HG02884 (cell line): Measurements from ENCODE around the gene WFDC1.

Source experiments
- ATAC-seq: cut with Tn5 transposase; IDR thresholded peaks from one replicate; pipeline ENCODE4 v1.9.1; 2021; ENCODE audit warnings: mild to moderate bottlenecking, moderate library complexity; ENCODE audit not compliant: unreplicated experiment

WFDC1 gene

GRCh38 chr16:84302111-84302954 is 7.7 kb downstream of the WFDC1 start:
- no peak for ATAC-seq

DNA sequence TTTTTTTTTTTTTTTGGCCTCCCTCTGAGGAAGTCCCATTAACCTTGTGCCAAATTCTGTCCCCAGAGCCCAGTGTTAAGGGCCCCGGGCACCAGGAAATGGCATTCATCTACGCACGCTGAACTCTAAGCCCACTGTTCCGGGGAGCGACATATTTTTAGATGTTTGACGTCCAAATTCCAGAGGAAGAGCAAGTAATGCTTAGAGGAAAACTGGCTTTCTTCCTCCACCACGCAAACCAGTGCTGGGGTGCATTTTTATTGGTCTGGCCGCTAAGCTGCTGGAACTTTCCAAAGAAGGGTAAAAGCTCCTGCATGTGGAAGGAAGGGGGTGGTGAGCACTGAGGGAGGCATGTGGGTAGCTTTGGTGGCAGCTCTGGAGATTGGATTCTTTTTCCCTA is 8.3 kb downstream of the WFDC1 start:
- no peak for ATAC-seq

GRCh38 chr16:84303516-84303915 is 8.8 kb downstream of the WFDC1 start:
- ATAC-seq = no peak

GRCh38 chr16:84306564-84306963 is 11.9 kb downstream of the WFDC1 start:
- no peak for ATAC-seq

DNA sequence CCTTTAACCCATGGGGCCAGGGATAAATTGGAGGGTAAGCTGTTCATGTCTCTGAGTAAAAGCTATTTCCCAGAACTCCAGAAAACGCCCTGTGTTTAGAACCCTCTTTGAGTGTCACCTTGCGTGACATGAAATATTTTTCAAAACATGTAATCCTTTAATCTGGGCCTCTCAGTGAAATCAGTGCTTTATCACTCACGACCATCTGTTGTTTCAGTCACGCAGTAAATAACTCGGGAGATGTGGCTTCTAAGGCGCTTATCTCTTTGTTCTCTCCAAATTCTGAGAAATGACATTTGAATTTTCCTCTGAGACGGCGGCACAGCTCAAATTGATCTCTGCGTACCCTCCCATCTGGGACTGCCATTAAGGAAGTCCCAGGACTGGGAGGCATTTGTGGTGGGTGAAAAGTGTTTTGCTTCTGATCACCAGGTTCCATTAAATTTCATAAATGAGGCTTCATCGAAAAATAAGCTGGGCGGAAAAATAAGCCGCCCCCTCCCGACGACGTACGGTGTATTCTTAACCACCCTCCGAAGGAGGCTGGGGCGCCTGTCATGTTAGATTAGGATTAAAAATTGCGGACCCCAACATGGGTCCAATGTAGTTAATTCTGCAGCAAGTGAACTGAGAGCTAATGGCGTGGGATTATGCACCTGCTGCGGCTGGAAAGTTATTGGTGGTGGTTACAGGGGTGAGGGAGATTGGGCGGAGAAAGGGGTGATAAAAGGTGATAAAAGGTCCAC is 12.7 kb downstream of the WFDC1 start:
- ATAC-seq = no peak

DNA sequence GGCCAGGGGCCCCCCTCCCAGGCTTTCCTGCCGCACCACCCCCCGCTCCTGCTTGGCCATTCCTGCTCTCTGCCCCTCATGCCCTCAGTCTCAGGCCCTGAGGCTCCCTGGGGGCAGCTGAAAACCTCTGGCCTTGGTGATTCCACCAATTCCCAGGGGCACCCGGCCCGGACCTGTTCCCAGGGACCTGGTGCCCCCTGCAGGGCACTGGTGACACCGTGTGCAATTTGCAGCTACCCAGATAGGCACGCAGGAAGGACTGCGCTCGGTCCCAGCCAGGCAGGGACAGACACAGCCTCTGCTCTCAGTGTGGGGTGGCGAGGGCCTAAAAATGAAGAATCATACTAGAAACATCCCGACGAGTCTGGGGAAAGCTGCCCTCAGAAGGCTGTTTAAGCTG is 13.4 kb downstream of the WFDC1 start:
- ATAC-seq = no peak

- ATAC-seq = no peak
Observed at GRCh38 chr16:84310642-84311041, 16.0 kb downstream of the WFDC1 start.

DNA sequence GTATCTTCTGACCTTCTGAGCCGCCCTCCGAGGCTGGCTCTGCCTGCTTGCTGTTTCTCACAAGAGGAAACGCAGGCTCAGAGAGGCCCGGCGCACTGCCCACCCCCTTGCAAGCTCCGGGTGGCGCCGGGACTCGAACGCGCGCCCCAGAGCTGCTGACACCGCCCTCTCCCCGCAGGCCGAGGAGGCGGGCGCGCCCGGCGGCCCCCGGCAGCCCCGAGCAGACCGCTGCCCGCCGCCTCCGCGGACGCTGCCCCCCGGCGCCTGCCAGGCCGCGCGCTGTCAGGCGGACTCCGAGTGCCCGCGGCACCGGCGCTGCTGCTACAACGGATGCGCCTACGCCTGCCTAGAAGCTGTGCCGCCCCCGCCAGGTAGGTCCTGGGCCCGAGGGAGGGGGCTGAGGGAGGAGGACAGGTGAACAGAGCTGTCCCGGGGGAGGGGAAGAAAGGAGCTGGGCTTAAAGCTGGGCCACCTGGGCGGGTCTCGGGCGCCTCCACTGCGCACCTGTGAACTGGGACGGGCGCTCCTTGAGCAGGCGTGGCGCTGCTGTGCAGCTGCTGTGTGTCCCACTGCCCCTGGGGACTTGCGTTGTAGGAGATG is 18.2 kb downstream of the WFDC1 start:
- no peak for ATAC-seq

GRCh38 chr16:84313921-84314320 is 19.2 kb downstream of the WFDC1 start:
- ATAC-seq = no peak

DNA sequence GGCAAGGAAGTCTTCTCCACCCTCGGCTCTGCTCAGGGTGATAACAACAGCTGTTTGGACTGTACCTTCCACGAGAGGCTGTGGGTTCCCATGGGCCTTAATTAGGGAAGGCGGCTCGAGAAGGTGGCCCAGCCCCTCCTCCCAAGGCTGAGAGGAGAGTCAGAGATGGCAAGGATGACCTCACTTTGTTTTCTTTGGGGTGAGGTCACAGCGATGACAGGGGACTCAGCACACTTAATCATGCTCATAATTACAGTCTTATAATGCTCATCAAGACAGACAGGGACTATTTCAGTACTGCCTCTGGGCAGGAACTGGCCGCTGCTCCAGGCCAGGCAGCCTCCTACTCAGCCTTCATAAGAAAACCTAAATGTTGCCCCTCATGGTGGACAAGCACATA is 19.7 kb downstream of the WFDC1 start:
- no peak for ATAC-seq

DNA sequence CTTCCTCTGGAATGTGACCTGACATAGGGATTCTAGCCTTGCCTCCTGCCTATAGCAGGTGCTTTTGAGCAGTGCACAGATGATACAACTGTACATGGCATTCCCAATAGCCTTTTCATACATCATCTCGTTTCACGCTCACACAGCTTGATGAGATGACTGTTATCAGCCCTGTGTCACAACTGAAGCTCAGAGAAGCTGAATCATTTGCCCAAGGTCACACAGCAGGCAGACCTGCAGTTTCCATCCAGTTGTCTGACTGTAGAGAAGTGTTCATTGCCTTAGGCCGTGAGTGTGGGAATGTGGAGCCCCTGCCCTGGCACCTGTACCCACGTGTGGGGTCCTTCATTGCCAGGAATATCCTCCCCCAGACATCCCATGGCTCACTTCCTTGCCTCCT is 20.1 kb downstream of the WFDC1 start:
- ATAC-seq = no peak

GRCh38 chr16:84315422-84315821 is 20.7 kb downstream of the WFDC1 start:
- no peak for ATAC-seq

DNA sequence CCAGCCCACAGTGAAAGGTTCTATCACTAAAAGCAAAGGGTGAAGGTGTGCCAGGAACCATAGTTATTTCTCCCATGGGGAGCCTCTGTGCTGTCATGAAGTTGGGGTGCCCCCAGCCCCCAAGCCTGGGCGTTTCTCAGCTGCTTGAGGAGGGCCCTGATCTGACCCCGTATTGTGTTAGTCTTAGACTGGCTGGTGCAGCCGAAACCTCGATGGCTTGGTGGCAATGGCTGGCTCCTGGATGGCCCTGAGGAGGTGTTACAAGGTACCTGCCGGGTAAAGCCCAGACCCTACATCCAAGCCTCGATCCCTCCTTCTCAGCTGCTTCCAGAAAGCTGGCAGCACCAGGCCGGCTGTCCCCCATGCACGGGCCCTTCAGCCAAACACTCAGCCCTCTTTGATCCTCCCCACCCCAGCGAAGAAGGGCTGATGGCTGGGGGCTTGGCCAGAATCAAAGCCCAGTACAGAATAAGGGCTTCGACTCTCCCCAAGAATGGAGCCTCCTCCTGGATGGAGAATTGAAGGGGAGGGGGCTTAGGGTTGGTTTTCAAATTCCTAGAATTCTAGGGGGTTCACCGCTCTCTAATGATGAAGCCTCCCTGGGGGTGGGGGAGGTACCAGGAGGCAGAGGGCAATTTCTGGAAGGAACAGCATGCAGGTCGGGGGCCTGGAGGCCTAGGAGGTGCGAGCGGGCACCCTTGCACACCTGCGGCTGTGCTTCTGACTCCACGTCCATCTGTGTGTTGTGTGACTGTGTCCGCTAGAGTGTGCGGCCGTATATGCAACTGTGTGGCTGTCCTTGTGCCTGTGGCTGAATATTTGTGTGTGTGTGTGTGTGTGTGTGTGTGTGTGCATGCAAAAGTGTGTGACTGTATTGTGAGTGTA is 23.7 kb downstream of the WFDC1 start:
- no peak for ATAC-seq

DNA sequence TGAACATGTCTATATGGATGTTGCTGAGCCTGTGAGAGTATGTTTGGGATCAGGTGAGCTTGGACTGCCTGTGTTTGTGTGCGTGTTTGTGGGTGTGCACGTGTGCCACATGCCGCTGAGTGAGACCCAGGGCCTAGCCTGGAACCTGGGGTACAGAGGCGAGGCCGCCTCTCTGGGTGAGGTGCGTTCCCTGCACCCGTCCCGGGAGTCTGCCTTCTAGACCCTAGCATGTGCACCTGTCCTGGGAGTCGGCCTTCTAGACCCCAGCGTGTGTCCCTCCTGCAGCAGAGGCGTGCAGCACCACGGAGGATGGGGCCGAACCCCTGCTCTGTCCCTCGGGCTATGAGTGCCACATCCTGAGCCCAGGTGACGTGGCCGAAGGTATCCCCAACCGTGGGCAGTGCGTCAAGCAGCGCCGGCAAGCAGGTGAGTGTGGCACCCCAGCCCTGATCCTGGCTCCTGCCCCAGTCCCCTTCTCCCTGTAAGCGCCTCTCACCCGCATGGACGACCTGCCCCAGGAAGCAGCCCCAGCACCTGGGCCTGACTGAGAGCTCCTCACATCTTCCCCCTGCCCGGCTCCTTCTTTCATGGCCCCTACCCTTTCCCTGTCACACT is 24.6 kb downstream of the WFDC1 start:
- no peak for ATAC-seq

DNA sequence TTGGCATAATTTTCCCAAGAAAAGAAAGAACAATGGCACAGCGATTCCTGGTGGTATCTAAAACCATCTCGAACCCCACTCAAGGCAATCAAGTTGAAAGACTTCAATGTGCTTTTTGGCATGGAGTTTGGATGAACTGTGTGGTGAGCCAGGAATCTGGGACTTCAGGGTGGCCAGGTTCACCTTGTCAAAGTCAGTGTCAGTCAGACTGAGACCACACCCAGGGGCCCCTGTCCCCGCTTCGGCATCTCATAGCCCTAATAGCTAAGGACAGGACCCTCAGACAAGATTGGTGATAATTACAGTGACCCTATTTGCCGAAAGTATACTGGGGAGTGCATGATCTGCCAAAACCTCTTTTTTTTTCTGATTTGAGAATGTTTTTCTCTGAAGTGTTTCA is 25.8 kb downstream of the WFDC1 start:
- ATAC-seq = no peak

DNA sequence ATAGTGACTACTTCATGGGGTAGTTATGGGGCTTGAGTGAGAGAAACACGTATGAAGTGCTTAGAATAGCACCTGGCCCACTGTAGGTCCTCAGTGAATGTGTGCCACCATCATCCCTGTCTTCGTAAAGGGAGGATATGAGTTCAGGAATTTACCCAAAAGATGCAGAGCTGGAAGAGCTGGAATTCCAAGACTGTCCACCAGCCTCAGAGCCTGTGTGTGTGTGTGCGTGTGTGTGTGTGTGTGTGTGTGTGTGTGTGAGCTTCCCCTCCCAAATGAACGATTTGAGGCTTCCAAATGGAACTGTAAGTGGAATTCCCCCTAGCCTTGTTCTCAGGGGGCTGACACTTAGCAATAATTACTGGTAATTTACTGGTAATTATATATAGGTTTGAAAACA is 27.3 kb downstream of the WFDC1 start:
- ATAC-seq = no peak

- no peak for ATAC-seq
Observed at GRCh38 chr16:84322749-84323148, 28.1 kb downstream of the WFDC1 start.

GRCh38 chr16:84323606-84324005 is 28.9 kb downstream of the WFDC1 start:
- no peak for ATAC-seq

DNA sequence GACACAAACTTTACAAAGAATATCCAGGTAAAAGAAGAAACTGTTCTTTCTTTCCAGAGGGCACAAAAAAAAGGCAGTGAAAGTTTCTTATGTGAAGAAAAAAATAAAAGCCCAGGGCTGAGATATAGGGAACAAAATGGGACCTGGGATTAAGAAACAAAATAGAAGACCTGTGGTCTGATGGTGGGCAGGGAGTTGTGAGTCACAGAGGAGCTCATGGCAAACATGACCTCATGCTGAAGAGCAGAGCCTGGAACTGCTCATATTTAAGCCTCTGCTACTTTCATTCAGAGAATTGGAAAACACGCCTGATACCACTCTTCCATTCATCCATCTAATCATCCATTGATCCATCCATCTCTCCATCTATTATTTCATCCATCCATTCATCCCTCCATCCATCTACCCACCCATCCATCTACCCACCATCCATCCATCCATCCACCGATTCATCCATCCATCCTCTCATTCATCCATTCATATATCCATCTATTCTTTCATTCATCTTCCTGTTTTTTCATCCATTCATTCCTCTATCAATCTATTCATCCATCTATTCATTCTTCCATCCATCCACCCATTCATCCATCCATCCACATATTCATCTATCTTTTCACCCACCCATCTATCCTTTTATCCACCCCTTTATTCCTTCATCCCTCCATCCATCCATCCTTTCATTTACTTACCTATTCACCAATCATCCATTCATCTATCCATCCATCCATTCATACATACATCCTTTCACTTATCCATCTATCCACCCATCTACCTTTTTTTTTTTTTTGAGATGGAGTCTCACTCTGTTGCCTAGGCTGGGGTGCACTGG is 30.0 kb downstream of the WFDC1 start:
- no peak for ATAC-seq

DNA sequence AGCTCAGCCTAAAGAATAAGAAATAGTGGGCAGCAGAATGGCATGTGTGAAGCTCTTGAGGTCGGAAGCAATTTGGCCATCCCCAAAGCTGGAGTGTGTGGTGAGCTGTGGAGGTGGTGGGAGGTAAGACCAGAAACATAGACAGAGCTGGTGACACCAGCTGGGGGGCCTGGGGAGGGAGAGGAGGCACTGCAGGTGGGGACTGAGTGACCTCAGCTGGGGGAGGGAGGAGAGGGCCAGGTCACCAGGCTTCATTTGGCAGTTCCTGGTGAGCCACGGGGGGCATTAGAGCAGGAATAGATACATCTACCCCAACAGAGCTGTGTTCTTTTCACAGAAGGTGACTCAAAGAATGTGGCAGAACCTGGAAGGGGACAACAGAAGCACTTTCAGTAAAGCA is 31.9 kb downstream of the WFDC1 start:
- ATAC-seq = no peak
